Ascending aorta (tissue), 2 donors: Measurements from ENCODE around the gene NETO2. TPM values are rescaled to one million over a fixed set of nuclear protein-coding genes. Genes with fewer than 3 reads are reported as not detected.
"Not testable (repeated sequence)": the region's sequence is repeated elsewhere in the genome, so short reads cannot be mapped to it uniquely, and the experiment has no call there.

Source experiments
- DNase-seq, 2 donors: peaks; one replicate each; pipeline ENCODE4 v3.0.0-alpha.2; 2019; ENCODE audit warnings: low spot score in 2 of 2
- H3K27ac ChIP-seq, 2 donors: fragments of 200-600 bp; sonication (generic); one replicate each; pipeline ENCODE4 v1.5.1; 2016 to 2017; ENCODE audit warnings: mild to moderate bottlenecking in 1 of 2
- H3K27me3 ChIP-seq: fragments of 200-600 bp; sonication (generic); one replicate; pipeline ENCODE4 v1.5.1; 2017
- H3K36me3 ChIP-seq, 2 donors: fragments of 200-600 bp; sonication (generic); one replicate each; pipeline ENCODE4 v1.5.1; 2016
- H3K4me1 ChIP-seq, 2 donors: fragments of 200-600 bp; sonication (generic); one replicate each; pipeline ENCODE4 v1.5.1; 2016 to 2017; ENCODE audit warnings: mild to moderate bottlenecking in 1 of 2
- H3K4me3 ChIP-seq, 2 donors: fragments of 200-600 bp; sonication (generic); one replicate each; pipeline ENCODE4 v1.5.1; 2016 to 2017; ENCODE audit warnings: mild to moderate bottlenecking in 1 of 2
- H3K9me3 ChIP-seq, 2 donors: fragments of 200-600 bp; sonication (generic); one replicate each; pipeline ENCODE4 v1.5.1; 2016
- CTCF ChIP-seq, 3 experiments: fragments of 200-600 bp in 2 of 3; fragments of 450-650 bp in 1 of 3; sonication (generic) in 2 of 3; IDR thresholded peaks; one replicate each; pipeline ENCODE4 v1.5.1; 2016 to 2019; ENCODE audit warnings: antibody characterized with exemption in 3 of 3, mild to moderate bottlenecking in 1 of 3, moderate library complexity in 1 of 3
- intact Hi-C: fragments of 100-400 bp; cut with DNase I; formaldehyde crosslinking; loops from one replicate; pipeline ENCODE4 v1.15.1; 2023
- total RNA-seq: library from RNA; depleted of rRNA; stranded (reverse); fragments of >200 nt; gene quantifications from one replicate; pipeline ENCODE4 v1.1.0, GENCODE V29; 2016

Gene NETO2
- total RNA-seq, 1 donor from 2014 or later: 5.9 TPM

- no peak for TF ChIP-seq CTCF (IDR thresholded peaks at IDR 0.05)
- DNase-seq: peak in 1 of 2 donors; percentile 25
- no peak overlapping the region for H3K27ac ChIP-seq
- no peaks in the 10 kb centered on the region for H3K27me3 ChIP-seq
- H3K36me3 ChIP-seq: no peaks in the 10 kb centered on the region
- no peak overlapping the region for H3K4me3 ChIP-seq
- intact Hi-C loops: no loop called here
- H3K9me3 ChIP-seq: no peaks in the 10 kb centered on the region
- H3K4me1 ChIP-seq: no peaks in the 10 kb centered on the region
Measured at GRCh38 chr16:47059991-47060390, 83.8 kb downstream of the NETO2 start.

GRCh38 chr16:47059130-47059529 is 84.6 kb downstream of the NETO2 start:
- H3K9me3 ChIP-seq, H3K36me3 ChIP-seq, H3K27me3 ChIP-seq, intact Hi-C loops, H3K27ac ChIP-seq, H3K4me3 ChIP-seq, H3K4me1 ChIP-seq: not testable (repeated sequence)
- peak in 1 of 2 donors; percentile 34 for DNase-seq

- peak in 1 of 2 donors; percentile 41 for DNase-seq
- intact Hi-C loops: no loop called here
Measured at GRCh38 chr16:47058295-47059086, 85.3 kb downstream of the NETO2 start.

GRCh38 chr16:47057630-47057993 is 86.1 kb downstream of the NETO2 start:
- Histone ChIP-seq H3K27ac (no peak overlapping the region), H3K4me1 (no peaks in the 10 kb centered on the region), H3K9me3 (no peaks in the 10 kb centered on the region), H3K36me3 (no peaks in the 10 kb centered on the region), H3K4me3 (no peak overlapping the region), H3K27me3 (no peaks in the 10 kb centered on the region)
- intact Hi-C loops: no loop called here
- no peak for TF ChIP-seq CTCF (IDR thresholded peaks at IDR 0.05)
- DNase-seq: peak in 1 of 2 donors; percentile 37

More at GRCh38 chr16:47058295-47059086, 85.3 kb downstream of the NETO2 start:
- Histone ChIP-seq H3K36me3 (no peaks in the 10 kb centered on the region), H3K9me3 (no peaks in the 10 kb centered on the region), H3K4me1 (no peaks in the 10 kb centered on the region), H3K27ac (no peak overlapping the region), H3K4me3 (no peak overlapping the region), H3K27me3 (no peaks in the 10 kb centered on the region)
- no peak for TF ChIP-seq CTCF (IDR thresholded peaks at IDR 0.05)

- intact Hi-C loops: no loop called here
- H3K27ac ChIP-seq: no peak overlapping the region
- H3K9me3 ChIP-seq: no peaks in the 10 kb centered on the region
- H3K36me3 ChIP-seq: no peaks in the 10 kb centered on the region
- no peaks in the 10 kb centered on the region for H3K27me3 ChIP-seq
- no peak for DNase-seq
- H3K4me1 ChIP-seq: no peaks in the 10 kb centered on the region
- no peak for TF ChIP-seq CTCF (IDR thresholded peaks at IDR 0.05)
- H3K4me3 ChIP-seq: no peak overlapping the region
Measured at GRCh38 chr16:47056688-47057629, 86.8 kb downstream of the NETO2 start.

- H3K4me1 ChIP-seq, H3K9me3 ChIP-seq, H3K27ac ChIP-seq, DNase-seq, intact Hi-C loops, H3K36me3 ChIP-seq, H3K4me3 ChIP-seq, H3K27me3 ChIP-seq: not testable (repeated sequence)
Measured at GRCh38 chr16:47056061-47056460, 87.7 kb downstream of the NETO2 start.
